WERI-Rb-1 (cell line): ENCODE measurements around the gene KRT1.

ENCODE experiments used
- DNase-seq: peaks from one replicate; pipeline ENCODE4 v3.0.0-alpha.2; 2020
- H3K27ac ChIP-seq: fragments of 250-450 bp; sonication (Bioruptor Pico); 2 replicates; pipeline ENCODE4 v1.5.1; 2020; ENCODE audit warnings: mild to moderate bottlenecking, moderate library complexity
- H3K27me3 ChIP-seq: fragments of 250-450 bp; sonication (Bioruptor Pico); 2 replicates; pipeline ENCODE4 v1.5.1; 2021; ENCODE audit warnings: mild to moderate bottlenecking, low read depth, moderate library complexity; ENCODE audit not compliant: insufficient read depth, severe bottlenecking
- H3K36me3 ChIP-seq: fragments of 250-450 bp; sonication (Bioruptor Pico); 2 replicates; pipeline ENCODE4 v1.5.1; 2020; ENCODE audit warnings: mild to moderate bottlenecking, moderate library complexity
- H3K4me3 ChIP-seq: 2 replicates; pipeline ENCODE4 v1.5.1; 2011; ENCODE audit warnings: low read depth, mild to moderate bottlenecking, control low read depth, low read length
- H3K9me3 ChIP-seq: fragments of 250-450 bp; sonication (Bioruptor Pico); 2 replicates; pipeline ENCODE4 v1.5.1; 2021; ENCODE audit warnings: mild to moderate bottlenecking, moderate library complexity; ENCODE audit not compliant: severe bottlenecking
- TF ChIP-seq, protein P1 (sequence below): IDR thresholded peaks from 2 replicates; pipeline ENCODE4 v1.5.1; 2011; ENCODE audit warnings: low read depth, mild to moderate bottlenecking, control low read depth, inconsistent platforms, low read length

Gene KRT1

DNA sequence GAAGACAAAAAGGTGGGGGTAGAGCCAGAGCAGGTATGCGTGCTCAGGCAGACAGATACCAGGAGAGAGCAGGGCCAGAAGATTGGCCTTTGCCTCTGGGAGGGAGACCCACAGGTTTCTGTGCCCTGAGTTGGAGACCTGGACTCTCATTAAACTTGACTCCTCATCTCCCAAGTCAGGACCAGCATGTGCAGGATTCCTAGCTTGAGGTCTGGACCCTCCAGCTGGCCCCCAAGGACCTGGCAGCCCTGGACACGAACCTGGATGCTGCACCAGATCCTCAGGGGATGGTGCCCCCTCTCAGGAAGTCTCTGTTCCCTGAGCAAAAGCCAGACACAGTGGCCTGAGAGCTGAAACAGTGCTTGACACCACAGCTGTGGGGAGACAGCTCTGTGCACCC is 51.4 kb downstream of the KRT1 start:
- Histone ChIP-seq H3K27ac (no peak overlapping the region), H3K9me3 (no peaks in the 10 kb centered on the region), H3K4me3 (no peak overlapping the region), H3K27me3 (peaks cover 78% of the 10 kb centered on the region), H3K36me3 (no peaks in the 10 kb centered on the region)
- no peak for DNase-seq
- TF ChIP-seq, protein P1, sequence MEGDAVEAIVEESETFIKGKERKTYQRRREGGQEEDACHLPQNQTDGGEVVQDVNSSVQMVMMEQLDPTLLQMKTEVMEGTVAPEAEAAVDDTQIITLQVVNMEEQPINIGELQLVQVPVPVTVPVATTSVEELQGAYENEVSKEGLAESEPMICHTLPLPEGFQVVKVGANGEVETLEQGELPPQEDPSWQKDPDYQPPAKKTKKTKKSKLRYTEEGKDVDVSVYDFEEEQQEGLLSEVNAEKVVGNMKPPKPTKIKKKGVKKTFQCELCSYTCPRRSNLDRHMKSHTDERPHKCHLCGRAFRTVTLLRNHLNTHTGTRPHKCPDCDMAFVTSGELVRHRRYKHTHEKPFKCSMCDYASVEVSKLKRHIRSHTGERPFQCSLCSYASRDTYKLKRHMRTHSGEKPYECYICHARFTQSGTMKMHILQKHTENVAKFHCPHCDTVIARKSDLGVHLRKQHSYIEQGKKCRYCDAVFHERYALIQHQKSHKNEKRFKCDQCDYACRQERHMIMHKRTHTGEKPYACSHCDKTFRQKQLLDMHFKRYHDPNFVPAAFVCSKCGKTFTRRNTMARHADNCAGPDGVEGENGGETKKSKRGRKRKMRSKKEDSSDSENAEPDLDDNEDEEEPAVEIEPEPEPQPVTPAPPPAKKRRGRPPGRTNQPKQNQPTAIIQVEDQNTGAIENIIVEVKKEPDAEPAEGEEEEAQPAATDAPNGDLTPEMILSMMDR = no peak

DNA sequence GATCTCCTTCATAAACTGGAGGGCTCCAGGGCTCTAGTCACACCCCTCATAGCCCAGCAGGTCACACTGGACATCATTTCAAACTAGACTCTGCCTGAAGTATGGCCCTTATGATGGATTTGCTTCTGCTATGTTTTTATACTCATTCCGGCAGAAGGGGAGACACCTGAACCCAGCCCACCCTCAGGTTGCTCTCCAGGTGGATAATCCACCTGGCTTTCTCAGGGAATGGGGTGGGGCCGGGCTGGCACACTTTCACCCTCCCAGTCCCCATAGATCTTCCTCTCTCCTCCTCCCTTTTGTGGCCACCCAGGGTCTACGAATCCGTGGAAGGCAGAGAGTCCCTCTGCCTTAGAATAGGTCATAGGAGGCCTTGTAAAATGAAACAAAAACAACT is 52.1 kb downstream of the KRT1 start:
- TF ChIP-seq, protein P1 = no peak
- H3K4me3 ChIP-seq = no peak overlapping the region
- DNase-seq = no peak
- no peaks in the 10 kb centered on the region for H3K36me3 ChIP-seq
- no peaks in the 10 kb centered on the region for H3K9me3 ChIP-seq
- H3K27me3 ChIP-seq = peaks cover 75% of the 10 kb centered on the region
- no peak overlapping the region for H3K27ac ChIP-seq

DNA sequence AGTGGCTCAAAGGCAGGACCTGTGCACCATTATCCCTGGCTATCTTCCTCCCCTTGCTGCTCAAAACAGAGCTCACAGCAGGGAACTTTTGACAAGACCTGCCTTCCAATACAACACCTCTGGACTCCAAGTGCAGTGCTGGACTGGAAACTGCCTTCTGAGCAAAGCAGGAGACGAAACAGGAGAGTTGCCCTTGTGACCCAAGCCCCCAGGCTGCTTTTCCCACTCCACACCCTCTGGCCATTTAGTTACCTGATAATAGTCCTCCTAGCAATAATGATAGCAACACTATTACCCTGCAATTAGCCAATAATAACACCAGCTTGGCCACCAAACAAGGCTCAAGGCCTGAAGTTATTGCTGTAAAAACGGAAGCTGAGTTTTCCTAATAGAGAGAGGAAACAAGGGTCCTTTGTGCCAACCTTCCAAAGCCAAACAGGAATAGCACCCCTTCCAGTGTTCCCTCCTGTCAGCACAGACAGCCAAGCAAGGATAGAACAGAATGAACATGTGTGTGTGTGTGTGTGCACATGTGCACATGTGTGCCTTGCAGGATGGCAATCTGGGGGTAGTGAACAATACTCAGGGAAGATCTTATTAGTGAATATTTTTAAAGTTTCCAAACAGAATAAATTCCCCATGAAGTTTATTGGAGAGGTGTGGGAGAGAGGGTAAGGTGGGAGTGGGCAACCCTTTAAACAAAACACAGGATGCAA is 52.7 kb downstream of the KRT1 start:
- Histone ChIP-seq H3K27ac (no peak overlapping the region), H3K4me3 (no peak overlapping the region), H3K27me3 (peaks cover 76% of the 10 kb centered on the region), H3K36me3 (no peaks in the 10 kb centered on the region), H3K9me3 (no peaks in the 10 kb centered on the region)
- TF ChIP-seq, protein P1 = no peak
- no peak for DNase-seq
